Dendritic cell treated with granulocyte-macrophage colony-stimulating factor and Interleukin-4, amounts not matched to agents 40 ng/mL and 50 ng/mL, for 4 days (primary cell): Measurements from ENCODE around the gene POU5F1.

Source experiments
- H3K27ac Mint-ChIP-seq: one replicate; pipeline ENCODE4 v1.8.0; 2022; ENCODE audit warnings: mild to moderate bottlenecking, mixed read lengths
- H3K27me3 Mint-ChIP-seq: one replicate; pipeline ENCODE4 v1.8.0; 2022; ENCODE audit warnings: mild to moderate bottlenecking, mixed read lengths
- H3K36me3 Mint-ChIP-seq: one replicate; pipeline ENCODE4 v1.8.0; 2022; ENCODE audit warnings: low read depth, mixed read lengths
- H3K4me1 Mint-ChIP-seq: one replicate; pipeline ENCODE4 v1.8.0; 2022; ENCODE audit warnings: low read depth, mixed read lengths
- H3K4me3 Mint-ChIP-seq: one replicate; pipeline ENCODE4 v1.8.0; 2022; ENCODE audit warnings: mild to moderate bottlenecking, moderate library complexity, mixed read lengths
- H3K9me3 Mint-ChIP-seq: one replicate; pipeline ENCODE4 v1.8.0; 2022; ENCODE audit warnings: mixed read lengths
- intact Hi-C: fragments of 100-400 bp; cut with micrococcal nuclease; formaldehyde crosslinking; loops from one replicate; pipeline ENCODE4 v1.15.0; 2022

Gene POU5F1

GRCh38 chr6:31152781-31153180 lies 17.7 kb downstream of the POU5F1 start:
- H3K9me3 Mint-ChIP-seq: no peaks in the 10 kb centered on the region

GRCh38 chr6:31149827-31150447 lies 20.5 kb downstream of the POU5F1 start:
- intact Hi-C loops: no loop called here
- Mint-ChIP-seq H3K4me3 (no peak overlapping the region), H3K27me3 (no peaks in the 10 kb centered on the region), H3K4me1 (no peaks in the 10 kb centered on the region), H3K36me3 (peaks cover 49% of the 10 kb centered on the region), H3K9me3 (no peaks in the 10 kb centered on the region), H3K27ac (no peak overlapping the region)

More at GRCh38 chr6:31152781-31153180, 17.7 kb downstream of the POU5F1 start:
- H3K4me3 Mint-ChIP-seq: no peak overlapping the region
- H3K4me1 Mint-ChIP-seq: peaks cover 10% of the 10 kb centered on the region
- H3K27me3 Mint-ChIP-seq: no peaks in the 10 kb centered on the region
- intact Hi-C loops: no loop called here
- no peak overlapping the region for H3K27ac Mint-ChIP-seq
- H3K36me3 Mint-ChIP-seq: peaks cover 46% of the 10 kb centered on the region

- no peaks in the 10 kb centered on the region for H3K27me3 Mint-ChIP-seq
- no peaks in the 10 kb centered on the region for H3K9me3 Mint-ChIP-seq
- peaks cover 50% of the 10 kb centered on the region for H3K36me3 Mint-ChIP-seq
- no peaks in the 10 kb centered on the region for H3K4me1 Mint-ChIP-seq
- intact Hi-C loops: no loop called here
- H3K4me3 Mint-ChIP-seq: no peak overlapping the region
- H3K27ac Mint-ChIP-seq: no peak overlapping the region
These were observed 25.1 kb downstream of the POU5F1 start for GRCh38 chr6:31145386-31145785.

GRCh38 chr6:31144970-31145340 lies 25.5 kb downstream of the POU5F1 start:
- Mint-ChIP-seq H3K36me3 (peaks cover 46% of the 10 kb centered on the region), H3K9me3 (no peaks in the 10 kb centered on the region), H3K4me3 (no peak overlapping the region), H3K27ac (no peak overlapping the region), H3K27me3 (no peaks in the 10 kb centered on the region), H3K4me1 (no peaks in the 10 kb centered on the region)
- intact Hi-C loops: no loop called here

- Mint-ChIP-seq H3K27ac (no peak overlapping the region), H3K4me3 (no peak overlapping the region), H3K9me3 (no peaks in the 10 kb centered on the region), H3K27me3 (no peaks in the 10 kb centered on the region), H3K36me3 (peaks cover 41% of the 10 kb centered on the region), H3K4me1 (no peaks in the 10 kb centered on the region)
- intact Hi-C loops: no loop called here
These were observed 26.0 kb downstream of the POU5F1 start for GRCh38 chr6:31144296-31144969.

DNA sequence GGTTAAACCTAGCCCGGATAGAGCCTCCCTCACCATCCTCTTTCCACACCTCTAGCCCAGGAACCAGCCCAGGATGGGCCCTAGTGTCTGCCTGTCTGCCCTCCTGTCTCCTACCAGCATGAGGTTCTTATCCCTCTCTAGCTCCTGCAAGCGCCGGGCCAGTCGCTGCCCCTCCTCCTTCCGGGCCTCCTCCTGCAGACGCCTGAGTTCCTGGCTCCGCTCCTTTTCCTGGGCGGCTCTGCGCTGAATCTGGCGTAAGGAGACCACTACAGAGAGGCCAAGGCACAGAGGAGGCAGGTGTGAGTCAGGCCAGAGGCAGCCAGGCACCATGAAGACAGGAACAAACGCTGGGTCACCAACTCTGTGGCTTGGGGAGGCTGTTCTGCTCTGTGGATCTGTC lies 27.3 kb downstream of the POU5F1 start:
- Mint-ChIP-seq H3K36me3 (peaks cover 32% of the 10 kb centered on the region), H3K27ac (no peak overlapping the region), H3K4me3 (no peak overlapping the region), H3K9me3 (no peaks in the 10 kb centered on the region), H3K27me3 (peaks cover 7% of the 10 kb centered on the region), H3K4me1 (no peaks in the 10 kb centered on the region)
- intact Hi-C loops: no loop called here

GRCh38 chr6:31142361-31142761 lies 28.1 kb downstream of the POU5F1 start:
- Mint-ChIP-seq H3K36me3 (peaks cover 32% of the 10 kb centered on the region), H3K4me1 (peaks cover 6% of the 10 kb centered on the region), H3K27me3 (peaks cover 11% of the 10 kb centered on the region), H3K9me3 (no peaks in the 10 kb centered on the region), H3K4me3 (no peak overlapping the region), H3K27ac (no peak overlapping the region)
- intact Hi-C loops: no loop called here

GRCh38 chr6:31140643-31141042 lies 29.8 kb downstream of the POU5F1 start:
- peaks cover 29% of the 10 kb centered on the region for H3K36me3 Mint-ChIP-seq
- intact Hi-C loops: no loop called here
- H3K27me3 Mint-ChIP-seq: peaks cover 11% of the 10 kb centered on the region
- peaks cover 8% of the 10 kb centered on the region for H3K4me1 Mint-ChIP-seq
- H3K4me3 Mint-ChIP-seq: no peak overlapping the region
- no peak overlapping the region for H3K27ac Mint-ChIP-seq
- no peaks in the 10 kb centered on the region for H3K9me3 Mint-ChIP-seq

GRCh38 chr6:31139599-31139998 lies 30.9 kb downstream of the POU5F1 start:
- H3K4me3 Mint-ChIP-seq: no peak overlapping the region
- H3K36me3 Mint-ChIP-seq: peaks cover 19% of the 10 kb centered on the region
- peaks cover 11% of the 10 kb centered on the region for H3K27me3 Mint-ChIP-seq
- no peak overlapping the region for H3K27ac Mint-ChIP-seq
- intact Hi-C loops: no loop called here
- H3K4me1 Mint-ChIP-seq: peaks cover 8% of the 10 kb centered on the region
- H3K9me3 Mint-ChIP-seq: no peaks in the 10 kb centered on the region

- intact Hi-C loops: no loop called here
- Mint-ChIP-seq H3K36me3 (peaks cover 14% of the 10 kb centered on the region), H3K4me3 (no peak within 1 kb of the TSS)
These were observed 31.5 kb downstream of the POU5F1 start, which contains the start of gene PSORS1C2 for GRCh38 chr6:31138982-31139381. TSS of gene PSORS1C2 (minus strand) at chr6:31139066. CDS start at chr6:31139026, 40 bp downstream.

DNA sequence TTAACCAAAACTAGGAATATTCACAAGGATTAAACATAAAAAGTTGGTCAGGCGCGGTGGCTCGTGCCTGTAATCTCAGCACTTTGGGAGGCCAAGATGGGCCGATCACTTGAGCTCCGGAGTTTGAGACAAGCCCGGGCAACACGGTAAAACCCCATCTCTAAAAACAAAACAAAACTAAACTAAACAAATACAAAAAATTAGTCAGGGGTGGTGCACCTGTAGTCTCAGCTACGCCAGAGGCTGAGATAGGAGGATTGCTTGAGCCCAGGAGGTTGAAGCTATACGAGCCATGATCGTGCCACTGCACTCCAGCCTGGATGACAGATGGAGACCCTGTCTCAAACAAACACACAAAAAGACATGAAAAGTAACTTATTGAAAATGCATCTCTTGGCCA lies 34.8 kb downstream of the POU5F1 start:
- intact Hi-C loops: loop anchor here (2.0 kb wide), 1 partner anchor 231 kb away; no protein-coding TSS in a partner anchor
- Mint-ChIP-seq H3K4me3 (no peak overlapping the region), H3K9me3 (no peaks in the 10 kb centered on the region), H3K27me3 (peaks cover 11% of the 10 kb centered on the region), H3K36me3 (no peaks in the 10 kb centered on the region), H3K27ac (no peak overlapping the region), H3K4me1 (peaks cover 8% of the 10 kb centered on the region)

More at GRCh38 chr6:31138982-31139381, 31.5 kb downstream of the POU5F1 start, which contains the start of gene PSORS1C2:
- Mint-ChIP-seq H3K9me3 (no peaks in the 10 kb centered on the region), H3K27ac (peak within 1 kb of the TSS; percentile 47), H3K4me1 (peaks cover 8% of the 10 kb centered on the region), H3K27me3 (peaks cover 11% of the 10 kb centered on the region)

DNA sequence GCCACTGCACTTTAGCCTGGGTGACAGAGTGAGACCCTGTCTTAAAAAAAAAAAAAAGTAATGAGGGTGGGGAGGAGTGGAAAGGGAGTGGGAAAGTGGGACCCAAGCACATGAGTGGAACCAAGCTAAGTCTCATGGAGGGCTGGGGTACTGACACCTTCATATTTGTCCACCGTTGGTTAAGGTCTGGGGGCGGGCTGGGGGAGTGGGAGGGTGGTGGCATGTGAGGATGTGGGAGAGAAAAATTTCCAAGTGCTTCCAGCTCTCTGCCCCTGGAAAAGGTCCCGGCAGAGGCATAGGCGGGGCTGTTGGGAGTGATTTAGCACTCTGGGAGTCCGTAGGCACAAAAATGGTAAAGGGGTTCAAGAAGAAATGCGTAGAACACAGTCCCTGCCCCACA lies 37.7 kb downstream of the POU5F1 start:
- Mint-ChIP-seq H3K27me3 (peaks cover 21% of the 10 kb centered on the region), H3K4me1 (peaks cover 6% of the 10 kb centered on the region), H3K27ac (no peak overlapping the region), H3K4me3 (no peak overlapping the region), H3K9me3 (no peaks in the 10 kb centered on the region), H3K36me3 (no peaks in the 10 kb centered on the region)
- intact Hi-C loops: no loop called here

- intact Hi-C loops: no loop called here
- Mint-ChIP-seq H3K36me3 (no peaks in the 10 kb centered on the region), H3K4me1 (no peaks in the 10 kb centered on the region), H3K4me3 (no peak overlapping the region), H3K27me3 (peaks cover 22% of the 10 kb centered on the region), H3K9me3 (no peaks in the 10 kb centered on the region), H3K27ac (no peak overlapping the region)
These were observed 38.9 kb downstream of the POU5F1 start for GRCh38 chr6:31131595-31131994.

DNA sequence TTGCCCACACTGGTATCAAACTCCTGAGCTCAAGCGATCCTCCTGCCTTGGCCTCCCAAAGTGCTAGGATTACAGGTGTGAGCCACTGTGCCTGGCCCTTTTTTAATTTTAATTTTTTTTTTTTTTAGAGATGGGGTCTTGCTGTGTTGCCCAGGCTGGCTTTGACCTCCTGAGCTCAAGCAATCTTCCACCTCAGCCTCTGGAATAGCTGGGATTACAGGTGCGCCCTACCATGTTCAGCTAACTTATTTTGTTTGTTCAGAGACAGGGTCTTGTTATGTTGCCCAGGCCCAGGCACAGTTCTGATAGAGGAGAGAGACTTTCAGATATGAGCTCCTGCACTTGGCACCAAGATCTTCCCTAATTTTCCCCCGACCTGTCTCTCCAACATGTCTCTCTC lies 39.7 kb downstream of the POU5F1 start:
- no peak overlapping the region for H3K4me3 Mint-ChIP-seq
- H3K4me1 Mint-ChIP-seq: peaks cover 3% of the 10 kb centered on the region
- intact Hi-C loops: no loop called here
- no peaks in the 10 kb centered on the region for H3K9me3 Mint-ChIP-seq
- peaks cover 25% of the 10 kb centered on the region for H3K27me3 Mint-ChIP-seq
- H3K36me3 Mint-ChIP-seq: no peaks in the 10 kb centered on the region
- no peak overlapping the region for H3K27ac Mint-ChIP-seq
